AG10803 (cell line): ENCODE results near the gene GRM4.

ENCODE experiments used
- DNase-seq: peaks from one replicate; pipeline ENCODE4 v3.0.0; 2010; ENCODE audit warnings: low read depth
- H3K4me3 ChIP-seq: 2 replicates; pipeline ENCODE4 v1.5.1; 2011; ENCODE audit warnings: mild to moderate bottlenecking, low read length, control low read depth
- TF ChIP-seq, protein P1 (sequence below): conservative IDR thresholded peaks from 2 replicates; pipeline ENCODE4 v1.5.1; 2011; ENCODE audit warnings: mild to moderate bottlenecking, low read length, control low read depth, inconsistent platforms

The GRM4 gene

DNA sequence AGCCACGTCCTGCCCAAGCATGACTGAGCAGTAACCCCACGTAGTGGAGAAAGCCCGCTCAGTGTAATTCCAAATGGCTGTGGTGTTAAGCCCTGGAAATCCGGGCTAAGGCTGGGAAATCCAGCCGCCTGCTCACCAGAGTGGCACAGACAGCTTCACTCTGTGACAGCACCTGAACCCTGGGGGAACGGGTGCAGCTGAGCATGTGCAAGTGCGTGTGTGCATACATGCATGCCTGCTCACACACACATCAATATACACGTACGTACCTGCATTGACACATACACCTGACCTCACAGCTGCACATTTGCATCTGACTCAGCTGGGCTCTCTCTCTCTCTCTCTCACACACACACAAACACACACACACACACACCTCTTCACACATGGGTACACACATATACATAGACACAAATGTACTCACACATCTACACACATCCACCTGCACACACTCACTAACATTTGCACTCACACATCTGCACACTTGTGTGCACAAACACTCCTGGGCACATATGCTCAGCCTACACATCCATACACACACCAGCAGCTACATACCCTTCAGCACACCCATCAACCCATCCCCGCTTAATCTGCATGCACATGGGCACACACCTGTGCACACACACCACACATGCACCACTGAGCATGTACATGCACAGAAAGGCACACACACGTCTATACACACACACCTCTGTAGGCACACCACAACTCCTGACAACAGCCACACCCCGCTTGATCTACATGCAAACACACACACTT, 114.1 kb downstream of the GRM4 start:
- TF ChIP-seq, protein P1, sequence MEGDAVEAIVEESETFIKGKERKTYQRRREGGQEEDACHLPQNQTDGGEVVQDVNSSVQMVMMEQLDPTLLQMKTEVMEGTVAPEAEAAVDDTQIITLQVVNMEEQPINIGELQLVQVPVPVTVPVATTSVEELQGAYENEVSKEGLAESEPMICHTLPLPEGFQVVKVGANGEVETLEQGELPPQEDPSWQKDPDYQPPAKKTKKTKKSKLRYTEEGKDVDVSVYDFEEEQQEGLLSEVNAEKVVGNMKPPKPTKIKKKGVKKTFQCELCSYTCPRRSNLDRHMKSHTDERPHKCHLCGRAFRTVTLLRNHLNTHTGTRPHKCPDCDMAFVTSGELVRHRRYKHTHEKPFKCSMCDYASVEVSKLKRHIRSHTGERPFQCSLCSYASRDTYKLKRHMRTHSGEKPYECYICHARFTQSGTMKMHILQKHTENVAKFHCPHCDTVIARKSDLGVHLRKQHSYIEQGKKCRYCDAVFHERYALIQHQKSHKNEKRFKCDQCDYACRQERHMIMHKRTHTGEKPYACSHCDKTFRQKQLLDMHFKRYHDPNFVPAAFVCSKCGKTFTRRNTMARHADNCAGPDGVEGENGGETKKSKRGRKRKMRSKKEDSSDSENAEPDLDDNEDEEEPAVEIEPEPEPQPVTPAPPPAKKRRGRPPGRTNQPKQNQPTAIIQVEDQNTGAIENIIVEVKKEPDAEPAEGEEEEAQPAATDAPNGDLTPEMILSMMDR = no peak
- DNase-seq = no peak

DNA sequence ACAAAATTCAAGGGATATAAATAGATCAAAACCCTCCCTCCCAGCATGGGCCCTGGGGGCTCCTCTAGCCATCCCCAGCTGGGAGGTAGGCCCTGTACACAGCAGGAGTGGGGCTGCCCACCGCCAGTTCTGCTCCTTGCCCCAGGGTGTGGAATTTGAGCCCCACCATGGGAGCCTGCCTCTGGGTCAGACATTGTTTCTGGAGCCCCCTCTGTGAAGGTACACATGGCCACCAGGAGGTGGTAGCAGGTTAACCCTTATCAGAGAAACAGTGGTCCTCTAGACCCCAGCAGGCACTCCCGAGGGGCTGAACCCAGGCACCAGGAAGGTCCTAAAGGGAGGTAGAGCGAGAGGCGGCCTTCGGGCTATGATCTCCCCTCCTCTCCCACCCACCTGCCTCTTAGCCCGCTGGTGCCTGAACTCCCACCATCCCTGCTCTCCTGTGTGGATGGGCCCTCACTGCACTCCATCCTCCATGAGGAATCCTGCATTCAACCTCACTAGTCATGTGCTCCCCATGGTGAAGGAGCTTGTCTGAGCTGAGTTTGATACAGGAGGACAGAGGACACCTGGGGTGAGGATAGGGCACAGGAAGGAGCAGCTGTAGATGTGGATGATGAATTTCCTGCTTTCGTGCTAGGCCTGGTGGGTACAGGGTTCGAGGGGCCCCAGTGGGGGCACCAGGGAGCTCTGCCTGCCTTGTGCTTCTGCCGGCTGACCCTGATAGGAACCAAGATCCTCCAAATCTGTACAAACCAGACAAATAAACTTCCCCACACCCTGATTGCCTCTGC, 114.9 kb downstream of the GRM4 start:
- DNase-seq = no peak
- TF ChIP-seq, protein P1 = no peak
- H3K4me3 ChIP-seq = no peak overlapping the region

More for the DNA sequence above, 114.1 kb downstream of the GRM4 start:
- no peak overlapping the region for H3K4me3 ChIP-seq

DNA sequence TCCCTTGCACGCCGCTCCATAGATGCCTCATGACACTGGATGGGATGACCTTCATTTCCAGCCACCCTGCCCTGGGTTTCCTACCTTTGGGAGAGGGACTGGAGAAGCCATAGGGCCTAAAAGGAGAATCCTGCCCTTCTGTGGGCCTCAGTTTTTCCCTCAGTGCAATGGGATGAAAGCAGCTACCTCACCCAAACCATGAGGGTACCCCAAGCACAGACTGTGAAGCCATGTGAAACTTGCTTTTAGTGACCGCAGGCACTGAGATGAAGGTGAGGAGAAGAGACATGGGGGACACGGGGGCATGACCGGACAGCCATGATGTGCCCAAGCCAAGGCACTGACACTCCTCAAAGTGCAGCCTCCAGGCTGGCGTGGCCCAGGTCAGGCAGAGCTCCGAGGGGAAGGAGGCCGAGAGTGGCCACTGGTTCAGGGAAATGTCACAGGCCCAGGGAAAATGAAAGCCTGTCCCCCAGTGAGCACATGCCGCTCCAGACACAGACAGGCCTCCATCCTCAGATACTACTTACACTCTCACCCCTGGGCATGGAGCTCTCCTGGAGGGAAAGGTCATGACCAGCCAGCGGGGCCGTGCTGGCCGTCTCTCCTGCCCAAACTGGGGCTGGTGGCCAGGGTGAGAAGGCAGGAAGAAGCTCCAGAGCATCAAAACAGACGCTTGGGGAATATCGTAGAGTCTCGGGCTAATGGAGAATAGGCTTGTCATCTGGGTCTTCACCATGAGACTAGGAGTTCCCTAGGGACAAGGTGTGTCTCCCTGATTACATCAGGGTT, 116.2 kb downstream of the GRM4 start:
- TF ChIP-seq, protein P1 = no peak
- H3K4me3 ChIP-seq = no peak overlapping the region
- DNase-seq = no peak

DNA sequence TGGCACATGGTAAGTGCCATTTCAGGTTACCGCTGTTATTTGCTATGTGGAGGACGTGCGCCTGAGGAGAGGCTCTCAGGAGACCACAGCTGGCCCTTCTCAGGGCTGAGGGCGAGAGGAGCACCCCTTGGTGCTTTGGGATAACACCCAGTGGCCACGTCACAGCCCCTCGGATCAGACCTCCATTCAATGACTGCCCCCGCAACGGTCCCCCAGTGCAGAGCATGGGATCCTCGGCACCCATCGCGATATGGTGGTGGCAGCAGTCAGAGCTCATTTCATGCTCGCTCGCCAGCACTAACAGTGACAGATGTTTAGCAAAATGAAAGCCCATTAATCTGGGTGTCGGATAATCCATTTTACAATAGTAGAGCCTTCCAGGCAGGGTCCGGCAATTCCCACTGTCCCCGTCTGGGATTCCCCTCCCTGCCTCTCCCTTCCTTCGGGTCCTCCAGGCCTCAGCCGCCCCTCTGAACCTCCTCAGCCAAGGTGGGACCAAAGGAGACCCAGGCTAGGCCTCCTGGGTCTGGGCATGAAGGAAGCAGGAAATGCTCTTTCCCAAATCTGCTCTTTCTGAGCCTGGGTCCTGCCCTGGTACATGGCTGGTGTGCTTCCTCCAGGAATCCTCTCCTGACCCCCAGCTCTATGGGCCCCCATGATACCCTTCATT, 117.1 kb downstream of the GRM4 start:
- DNase-seq = no peak
- TF ChIP-seq, protein P1 = no peak
- H3K4me3 ChIP-seq = no peak overlapping the region

DNA sequence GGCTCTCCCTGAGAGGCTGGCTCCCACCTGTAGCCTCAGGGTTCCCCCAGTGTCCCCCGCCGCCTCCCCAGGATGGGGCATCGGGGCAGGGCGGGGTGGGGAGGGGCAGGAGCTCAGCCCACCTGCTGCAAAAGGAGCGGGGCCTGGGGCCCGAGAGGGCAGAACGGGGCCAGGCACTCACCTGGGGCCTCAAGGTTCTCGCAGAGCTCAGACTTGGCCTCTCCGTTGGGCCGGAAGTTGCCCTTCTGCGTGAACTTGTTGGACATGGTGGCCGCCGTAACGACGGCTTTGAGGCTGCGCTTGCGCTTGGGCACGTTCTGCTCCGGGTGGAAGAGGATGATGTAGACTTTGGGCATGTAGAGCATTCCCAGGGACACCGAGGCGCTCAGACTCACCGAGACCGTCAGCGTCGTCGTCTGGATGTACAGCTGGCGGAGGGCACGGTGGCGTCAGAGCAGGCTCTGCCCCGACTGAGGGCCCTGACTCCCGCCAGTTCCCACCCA, 117.9 kb downstream of the GRM4 start:
- no peak overlapping the region for H3K4me3 ChIP-seq
- TF ChIP-seq, protein P1 = no peak

DNA sequence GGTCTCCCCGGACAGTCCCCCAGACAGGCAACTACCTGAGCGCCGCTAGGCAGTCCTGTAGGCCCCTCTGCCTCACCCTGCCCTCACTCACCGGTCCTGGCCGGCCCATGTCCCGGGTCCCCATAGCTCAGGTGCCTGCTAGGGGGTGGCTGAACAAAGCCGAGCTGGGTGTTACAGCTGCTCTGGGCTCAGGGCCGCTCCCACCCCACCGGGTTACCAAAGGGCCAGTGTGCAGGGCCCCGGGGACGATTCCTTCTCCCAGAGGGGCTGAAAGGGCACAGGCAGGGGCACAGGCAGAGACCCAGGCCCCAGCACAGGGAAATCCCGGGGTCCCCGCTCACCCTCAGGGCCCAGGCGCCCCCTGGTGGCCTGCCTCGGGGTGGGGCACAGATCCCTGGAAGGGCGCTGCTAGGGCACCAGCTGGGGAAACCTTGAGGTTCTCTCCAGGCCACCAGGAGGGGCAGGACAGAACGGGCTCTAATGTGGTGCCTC, 118.4 kb downstream of the GRM4 start:
- no peak overlapping the region for H3K4me3 ChIP-seq
- peak; percentile 28 for DNase-seq
- TF ChIP-seq, protein P1 = peak; percentile 73

More for the DNA sequence above, 117.9 kb downstream of the GRM4 start:
- DNase-seq = no peak
